DOHH2 (cell line): ENCODE results near the gene UNC80.

Source experiments
- H3F3A ChIP-seq: fragments of 200-600 bp; sonication (generic), shearing (Covaris generic); 2 replicates; pipeline ENCODE4 v1.6.0; 2016; ENCODE audit warnings: antibody characterized with exemption, mild to moderate bottlenecking; ENCODE audit not compliant: control insufficient read depth, insufficient read depth
- H3K27ac ChIP-seq: fragments of 200-600 bp; sonication (generic); 2 replicates; pipeline ENCODE4 v1.5.1; 2014; ENCODE audit warnings: low read depth, mild to moderate bottlenecking, low read length, moderate library complexity
- H3K27me3 ChIP-seq: fragments of 200-600 bp; sonication (generic); 2 replicates; pipeline ENCODE4 v1.6.1; 2014; ENCODE audit warnings: mild to moderate bottlenecking, low read length, mixed read lengths; ENCODE audit not compliant: control insufficient read depth
- H3K36me3 ChIP-seq: fragments of 200-600 bp; sonication (generic); 2 replicates; pipeline ENCODE4 v1.6.1; 2014; ENCODE audit warnings: mild to moderate bottlenecking, low read length, moderate library complexity, mixed read lengths; ENCODE audit not compliant: control insufficient read depth
- H3K4me1 ChIP-seq: fragments of 200-600 bp; sonication (generic); 2 replicates; pipeline ENCODE4 v1.6.1; 2014; ENCODE audit warnings: mild to moderate bottlenecking, low read length, mixed read lengths; ENCODE audit not compliant: control insufficient read depth
- H3K4me2 ChIP-seq: fragments of 200-600 bp; sonication (generic); 2 replicates; pipeline ENCODE4 v1.6.0; 2014; ENCODE audit warnings: mild to moderate bottlenecking, low read length, moderate library complexity
- H3K4me3 ChIP-seq: fragments of 200-600 bp; sonication (generic); 2 replicates; pipeline ENCODE4 v1.5.1; 2014; ENCODE audit warnings: mild to moderate bottlenecking, low read length, mixed read lengths
- H3K79me2 ChIP-seq: fragments of 200-600 bp; sonication (generic); 2 replicates; pipeline ENCODE4 v1.6.1; 2014; ENCODE audit warnings: mild to moderate bottlenecking, low read length, mixed read lengths; ENCODE audit not compliant: control insufficient read depth
- H3K9me2 ChIP-seq: fragments of 200-600 bp; sonication (generic); replicated peaks from 2 replicates; pipeline ENCODE4 v1.6.1; 2014; ENCODE audit warnings: mild to moderate bottlenecking, low read length, mixed read lengths; ENCODE audit not compliant: control insufficient read depth
- H3K9me3 ChIP-seq: fragments of 200-600 bp; sonication (generic); 2 replicates; pipeline ENCODE4 v1.6.1; 2014; ENCODE audit warnings: antibody characterized with exemption, low read length, mixed read lengths; ENCODE audit not compliant: control insufficient read depth, insufficient read depth
- H4K20me1 ChIP-seq: fragments of 200-600 bp; sonication (generic); 2 replicates; pipeline ENCODE4 v1.6.0; 2014; ENCODE audit warnings: low read depth, mild to moderate bottlenecking, antibody characterized with exemption, low read length, moderate library complexity; ENCODE audit not compliant: control insufficient read depth, insufficient read depth
- EZH2phosphoT487 ChIP-seq: fragments of 200-600 bp; sonication (generic); IDR thresholded peaks from 2 replicates; pipeline ENCODE4 v1.6.1; 2017; ENCODE audit warnings: borderline replicate concordance, mild to moderate bottlenecking, antibody characterized with exemption, low read length, moderate library complexity, mixed read lengths
- TF ChIP-seq, protein P1 (sequence below): fragments of 200-600 bp; sonication (generic); IDR thresholded peaks from one replicate; pipeline ENCODE4 v1.5.1; 2014; ENCODE audit warnings: antibody characterized with exemption, mild to moderate bottlenecking, low read depth, low read length; ENCODE audit not compliant: poor library complexity, severe bottlenecking

UNC80 gene

DNA sequence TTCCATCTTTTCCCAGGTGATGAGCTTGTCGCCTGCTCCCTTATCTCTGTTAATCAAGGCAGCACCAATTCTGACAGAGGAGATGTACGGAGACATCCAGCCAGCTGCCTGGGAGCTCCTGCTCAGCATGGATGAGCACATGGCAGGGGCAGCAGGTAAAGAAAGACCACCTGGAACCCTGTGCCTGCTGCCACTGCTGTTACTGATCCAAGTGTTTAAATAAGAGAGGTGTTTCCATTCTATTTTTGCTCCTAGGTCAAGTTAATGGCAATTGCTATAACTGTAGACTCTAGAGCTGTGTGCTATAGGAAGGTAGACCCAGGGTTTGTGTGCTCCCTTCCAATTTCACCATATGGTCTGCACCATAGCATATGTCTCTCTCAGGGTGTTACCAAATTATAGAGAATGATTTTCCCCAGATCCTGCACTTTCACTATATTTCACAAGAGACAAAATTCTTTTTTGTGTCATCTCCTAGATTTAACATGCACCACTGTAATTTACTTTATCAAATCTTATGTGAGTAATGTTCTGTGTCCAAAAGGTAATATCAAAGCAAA is 142.2 kb downstream of the UNC80 start:
- H3K4me3 ChIP-seq, result no peak overlapping the region
- H3K27me3 ChIP-seq, result no peaks in the 10 kb centered on the region
- no peak overlapping the region for H3K4me2 ChIP-seq
- H3F3A ChIP-seq, result no peaks in the 10 kb centered on the region
- H3K9me3 ChIP-seq, result no peaks in the 10 kb centered on the region
- no peaks in the 10 kb centered on the region for H3K9me2 ChIP-seq
- H3K27ac ChIP-seq, result no peak overlapping the region
- no peaks in the 10 kb centered on the region for H4K20me1 ChIP-seq
- no peaks in the 10 kb centered on the region for H3K79me2 ChIP-seq
- no peaks in the 10 kb centered on the region for H3K4me1 ChIP-seq
- TF ChIP-seq, protein P1, sequence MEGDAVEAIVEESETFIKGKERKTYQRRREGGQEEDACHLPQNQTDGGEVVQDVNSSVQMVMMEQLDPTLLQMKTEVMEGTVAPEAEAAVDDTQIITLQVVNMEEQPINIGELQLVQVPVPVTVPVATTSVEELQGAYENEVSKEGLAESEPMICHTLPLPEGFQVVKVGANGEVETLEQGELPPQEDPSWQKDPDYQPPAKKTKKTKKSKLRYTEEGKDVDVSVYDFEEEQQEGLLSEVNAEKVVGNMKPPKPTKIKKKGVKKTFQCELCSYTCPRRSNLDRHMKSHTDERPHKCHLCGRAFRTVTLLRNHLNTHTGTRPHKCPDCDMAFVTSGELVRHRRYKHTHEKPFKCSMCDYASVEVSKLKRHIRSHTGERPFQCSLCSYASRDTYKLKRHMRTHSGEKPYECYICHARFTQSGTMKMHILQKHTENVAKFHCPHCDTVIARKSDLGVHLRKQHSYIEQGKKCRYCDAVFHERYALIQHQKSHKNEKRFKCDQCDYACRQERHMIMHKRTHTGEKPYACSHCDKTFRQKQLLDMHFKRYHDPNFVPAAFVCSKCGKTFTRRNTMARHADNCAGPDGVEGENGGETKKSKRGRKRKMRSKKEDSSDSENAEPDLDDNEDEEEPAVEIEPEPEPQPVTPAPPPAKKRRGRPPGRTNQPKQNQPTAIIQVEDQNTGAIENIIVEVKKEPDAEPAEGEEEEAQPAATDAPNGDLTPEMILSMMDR, result no peak
- no peak for TF ChIP-seq EZH2phosphoT487
- no peaks in the 10 kb centered on the region for H3K36me3 ChIP-seq

DNA sequence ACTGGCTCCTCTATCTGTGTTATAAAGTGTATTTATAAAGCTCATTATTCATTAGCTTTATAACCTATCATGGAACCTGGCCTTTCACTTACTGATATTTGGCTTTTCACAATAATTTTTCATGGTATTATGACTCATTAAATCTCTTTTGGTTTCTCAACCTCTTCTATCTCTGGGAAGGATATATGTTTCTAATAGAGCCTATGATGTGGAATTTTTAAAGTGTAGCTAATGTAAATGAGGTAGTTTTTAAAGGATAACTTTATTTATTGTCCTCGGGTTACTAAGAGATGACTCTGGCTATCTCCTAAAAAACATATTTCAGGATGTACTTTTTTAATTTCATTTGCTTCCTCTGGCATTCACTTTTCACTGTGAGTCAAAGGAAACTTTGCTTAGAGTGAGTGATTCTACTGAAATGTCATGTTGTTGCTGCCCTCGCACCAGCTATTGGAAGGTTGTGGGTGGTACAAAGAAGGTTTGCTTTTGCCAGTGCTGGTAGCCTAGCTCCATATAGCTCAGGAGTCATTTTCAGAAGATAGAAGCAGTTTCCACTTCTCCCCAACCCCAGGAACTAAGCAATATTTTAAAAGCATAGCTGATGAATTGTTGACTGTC is 145.6 kb downstream of the UNC80 start:
- H3K27me3 ChIP-seq, result no peaks in the 10 kb centered on the region
- no peak overlapping the region for H3K27ac ChIP-seq
- H3F3A ChIP-seq, result no peaks in the 10 kb centered on the region
- H3K79me2 ChIP-seq, result no peaks in the 10 kb centered on the region
- H3K4me2 ChIP-seq, result no peak overlapping the region
- H3K4me1 ChIP-seq, result no peaks in the 10 kb centered on the region
- H3K9me3 ChIP-seq, result no peaks in the 10 kb centered on the region
- H3K36me3 ChIP-seq, result no peaks in the 10 kb centered on the region
- no peaks in the 10 kb centered on the region for H4K20me1 ChIP-seq
- no peak overlapping the region for H3K4me3 ChIP-seq
- no peaks in the 10 kb centered on the region for H3K9me2 ChIP-seq
- TF ChIP-seq EZH2phosphoT487, result no peak
- TF ChIP-seq, protein P1, result no peak

DNA sequence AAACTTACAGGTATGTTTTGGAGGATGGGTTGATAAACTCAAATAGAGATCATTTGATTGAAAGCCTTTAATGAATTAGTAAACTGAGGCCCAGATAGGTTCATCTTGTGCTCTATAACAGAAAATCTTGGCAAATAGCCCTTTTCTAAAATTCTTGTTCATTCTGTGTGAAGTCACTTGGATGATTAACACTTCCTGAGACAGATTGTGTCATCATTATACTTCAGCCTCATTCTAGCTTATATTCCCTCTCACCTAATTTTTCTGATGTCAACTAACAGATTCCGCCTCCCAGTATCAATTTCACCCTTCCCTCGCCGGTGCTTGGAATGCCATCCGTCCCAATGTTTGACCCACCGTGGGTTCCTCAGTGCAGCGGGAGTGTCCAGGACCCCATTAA is 146.6 kb downstream of the UNC80 start:
- no peaks in the 10 kb centered on the region for H3K4me1 ChIP-seq
- no peaks in the 10 kb centered on the region for H3K79me2 ChIP-seq
- H3K4me2 ChIP-seq, result no peak overlapping the region
- TF ChIP-seq, protein P1, result no peak
- TF ChIP-seq EZH2phosphoT487, result no peak
- no peak overlapping the region for H3K27ac ChIP-seq
- H3K9me3 ChIP-seq, result no peaks in the 10 kb centered on the region
- H3K36me3 ChIP-seq, result no peaks in the 10 kb centered on the region
- no peaks in the 10 kb centered on the region for H3K27me3 ChIP-seq
- H3K9me2 ChIP-seq, result no peaks in the 10 kb centered on the region
- no peaks in the 10 kb centered on the region for H3F3A ChIP-seq
- H3K4me3 ChIP-seq, result no peak overlapping the region
- no peaks in the 10 kb centered on the region for H4K20me1 ChIP-seq
